Adrenal gland (tissue), 12 donors: ENCODE results near the gene SLC25A1. TPM values are rescaled to one million over a fixed set of nuclear protein-coding genes. Genes with fewer than 3 reads are reported as not detected.

Source experiments
- DNase-seq, 7 donors: peaks; one replicate each; pipeline ENCODE4 v3.0.0-alpha.2; 2019 to 2020
- H3K27ac ChIP-seq, 5 donors: fragments of 200-600 bp; sonication (generic) in 4 of 5; 1 replicate in 3 of 5; 2 replicates in 2 of 5; pipeline versions ENCODE4 v1.5.1 to v1.8.0; 2016 to 2020; ENCODE audit warnings: mild to moderate bottlenecking in 1 of 5
- H3K27me3 ChIP-seq: fragments of 200-600 bp; 2 replicates; pipeline ENCODE4 v1.8.0; 2021
- H3K36me3 ChIP-seq, 2 donors: fragments of 200-600 bp; replicated peaks in 1 of 2; 1 replicate in 1 of 2; 2 replicates in 1 of 2; pipeline versions ENCODE4 v1.5.1 to v1.8.0; 2018 to 2022
- H3K4me1 ChIP-seq, 2 donors: fragments of 200-600 bp; replicated peaks in 1 of 2; 1 replicate in 1 of 2; 2 replicates in 1 of 2; pipeline versions ENCODE4 v1.5.1 to v1.8.0; 2018 to 2021
- H3K4me3 ChIP-seq, 4 donors: fragments of 200-600 bp; sonication (generic) in 3 of 4; one replicate each; pipeline ENCODE4 v1.5.1; 2016 to 2018
- H3K9me3 ChIP-seq, 3 donors: fragments of 200-600 bp; sonication (generic) in 1 of 3; replicated peaks in 1 of 3; 1 replicate in 2 of 3; 2 replicates in 1 of 3; pipeline versions ENCODE4 v1.5.1 to v1.8.0; 2016 to 2021
- POLR2A ChIP-seq, 2 donors: fragments of 450-650 bp; IDR thresholded peaks; one replicate each; pipeline ENCODE4 v1.6.1; 2017; ENCODE audit warnings: antibody characterized with exemption in 2 of 2, mild to moderate bottlenecking in 2 of 2, moderate library complexity in 1 of 2
- WGBS, 4 donors: extraction: QIAGEN DNeasy Blood & Tissue Kit in 2 of 4; methylation state at CpG; one replicate each; pipeline versions ENCODE4 v1.1.5 to v1.1.7; 2013 to 2017; 5-methylcytosine and 5-hydroxymethylcytosine counted together
- intact Hi-C, 2 donors: fragments of 100-400 bp; cut with DNase I; formaldehyde crosslinking; loops; one replicate each; pipeline versions ENCODE4 v1.14.1 to v1.15.0; 2022 to 2023
- polyA plus RNA-seq, 3 donors: library from polyadenylated mRNA; stranded (reverse); fragments of 200-250 nt in 2 of 3; fragments of 350-450 nt in 1 of 3; fragmentation: Illumina TruSeq in 1 of 3; extraction: RNeasy Lipid Tissue Mini Kit (QIAGEN cat#74804) in 1 of 3; gene quantifications; one replicate each; pipeline ENCODE4 v1.2.3, GENCODE V29; 2013 to 2014
- total RNA-seq, 9 donors: library from RNA; depleted of rRNA in 4 of 9; stranded (reverse); fragments of >200 nt in 4 of 9; fragments of 120-200 nt in 1 of 9; fragmentation: NEBNext Ultra II Directional in 1 of 9; extraction: Animal tissue kit (Norgen Biotek cat#: 25700) in 1 of 9; gene quantifications; one replicate each; pipeline versions ENCODE4 v1.1.0 to v1.2.4, GENCODE V29; 2013 to 2023
- TF ChIP-seq, protein P1 (sequence below), 6 experiments: fragments of 450-650 bp in 4 of 6; fragments of 200-600 bp in 2 of 6; sonication (generic) in 1 of 6; IDR thresholded peaks; 1 replicate in 5 of 6; 2 replicates in 1 of 6; pipeline versions ENCODE4 v1.5.1 to v1.8.0; 2016 to 2021; ENCODE audit warnings: antibody characterized with exemption in 6 of 6, mild to moderate bottlenecking in 2 of 6, moderate library complexity in 1 of 6
- donor health status: healthy with polysubstance abuse.
- donor health status: Bipolar disorder and iron deficiency.
- donor health status: DM: yes; HTN: yes; CAD: no.
- donor health status: DM: no; HTN: no; CAD: no.
- donor health status: DM: no; HTN: no; CAD: no.
- donor health status: DM: yes; HTN: yes; CAD: no.

Gene SLC25A1
- total and polyA plus RNA-seq, 12 donors: 59.2 to 170 (median 123) TPM

DNA sequence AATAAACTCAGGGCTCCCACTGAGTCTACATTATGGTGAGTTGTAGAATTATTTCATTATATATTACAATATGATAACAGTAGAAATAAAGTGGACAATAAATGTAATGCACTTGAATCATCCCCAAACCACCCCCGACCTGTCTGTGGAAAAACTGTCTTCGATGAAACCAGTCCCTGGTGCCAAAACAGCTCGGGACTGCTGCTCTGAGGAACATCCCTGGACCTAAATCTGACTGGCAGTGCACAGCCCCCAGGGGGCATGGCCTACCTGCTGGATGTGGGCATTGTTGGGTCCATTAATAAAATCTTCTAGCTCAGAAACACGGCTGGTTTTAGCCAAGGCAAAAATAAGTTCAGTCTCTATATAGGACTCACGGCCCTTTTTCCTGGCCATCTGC, 29.3 kb upstream of the SLC25A1 start:
- TF ChIP-seq, protein P1, sequence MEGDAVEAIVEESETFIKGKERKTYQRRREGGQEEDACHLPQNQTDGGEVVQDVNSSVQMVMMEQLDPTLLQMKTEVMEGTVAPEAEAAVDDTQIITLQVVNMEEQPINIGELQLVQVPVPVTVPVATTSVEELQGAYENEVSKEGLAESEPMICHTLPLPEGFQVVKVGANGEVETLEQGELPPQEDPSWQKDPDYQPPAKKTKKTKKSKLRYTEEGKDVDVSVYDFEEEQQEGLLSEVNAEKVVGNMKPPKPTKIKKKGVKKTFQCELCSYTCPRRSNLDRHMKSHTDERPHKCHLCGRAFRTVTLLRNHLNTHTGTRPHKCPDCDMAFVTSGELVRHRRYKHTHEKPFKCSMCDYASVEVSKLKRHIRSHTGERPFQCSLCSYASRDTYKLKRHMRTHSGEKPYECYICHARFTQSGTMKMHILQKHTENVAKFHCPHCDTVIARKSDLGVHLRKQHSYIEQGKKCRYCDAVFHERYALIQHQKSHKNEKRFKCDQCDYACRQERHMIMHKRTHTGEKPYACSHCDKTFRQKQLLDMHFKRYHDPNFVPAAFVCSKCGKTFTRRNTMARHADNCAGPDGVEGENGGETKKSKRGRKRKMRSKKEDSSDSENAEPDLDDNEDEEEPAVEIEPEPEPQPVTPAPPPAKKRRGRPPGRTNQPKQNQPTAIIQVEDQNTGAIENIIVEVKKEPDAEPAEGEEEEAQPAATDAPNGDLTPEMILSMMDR (IDR thresholded peaks at IDR 0.05): no peak
- no peak for TF ChIP-seq POLR2A (IDR thresholded peaks at IDR 0.05)
- 89 to 95% (median 94%) methylated on average over 5 of the region's 5 CpGs for WGBS, 4 donors
- Histone ChIP-seq H3K36me3 (peaks cover 0 to 21% of the 10 kb centered on the region in 2 donors), H3K27me3 (no peaks in the 10 kb centered on the region), H3K9me3 (no peaks in the 10 kb centered on the region), H3K27ac (no peak overlapping the region), H3K4me3 (no peak overlapping the region), H3K4me1 (no peaks in the 10 kb centered on the region)
- DNase-seq: no peak
- intact Hi-C loops: no loop called here

DNA sequence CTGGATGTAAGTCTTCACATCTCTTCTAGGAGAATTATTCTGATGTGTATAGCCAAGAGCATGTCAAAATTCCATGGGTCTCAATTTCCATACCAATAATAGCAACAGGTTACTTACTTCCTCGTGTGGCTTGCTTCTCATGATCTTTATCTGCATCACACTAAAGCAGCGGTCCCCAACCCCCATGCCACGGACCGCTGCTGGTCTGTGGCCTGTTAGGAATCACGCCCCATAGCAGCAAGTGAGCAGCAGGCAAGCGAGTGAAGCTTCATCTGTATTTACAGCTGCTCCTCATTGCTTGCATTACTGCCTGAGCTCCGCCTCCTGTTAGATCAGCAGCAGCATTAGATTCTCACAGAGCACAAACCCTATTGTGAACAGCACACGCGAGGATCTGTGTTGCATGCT, 28.9 kb upstream of the SLC25A1 start:
- WGBS, 4 donors: 80 to 92% (median 85%) methylated on average over 9 of the region's 9 CpGs
- Histone ChIP-seq H3K4me1 (no peaks in the 10 kb centered on the region), H3K27me3 (no peaks in the 10 kb centered on the region), H3K27ac (no peak overlapping the region), H3K36me3 (peaks cover 0 to 21% of the 10 kb centered on the region in 2 donors), H3K4me3 (no peak overlapping the region), H3K9me3 (no peaks in the 10 kb centered on the region)
- no peak for DNase-seq
- TF ChIP-seq POLR2A (IDR thresholded peaks at IDR 0.05): no peak
- TF ChIP-seq, protein P1 (IDR thresholded peaks at IDR 0.05): no peak
- intact Hi-C loops: no loop called here

DNA sequence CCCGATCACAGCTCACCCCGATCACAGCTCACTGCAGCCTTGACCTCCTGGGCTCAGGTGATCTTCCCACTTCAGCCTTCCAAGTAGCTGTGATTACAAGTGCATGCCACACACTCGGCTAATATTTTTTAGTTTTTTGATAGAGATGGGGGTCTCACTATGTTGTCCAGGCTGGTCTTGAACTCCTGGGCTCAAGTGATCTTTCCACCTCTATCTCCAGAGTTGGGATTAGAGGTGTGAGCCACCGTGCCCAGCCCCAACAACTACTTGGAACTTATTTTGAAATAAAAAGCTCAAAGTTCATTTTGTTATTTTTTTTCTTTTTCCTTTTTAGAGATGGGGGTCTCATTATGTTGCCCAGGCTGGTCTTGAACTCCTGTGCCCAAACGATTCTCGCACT, 27.8 kb upstream of the SLC25A1 start:
- Histone ChIP-seq H3K4me3 (no peak overlapping the region), H3K36me3 (peaks cover 0 to 21% of the 10 kb centered on the region in 2 donors), H3K9me3 (no peaks in the 10 kb centered on the region), H3K27me3 (no peaks in the 10 kb centered on the region), H3K4me1 (no peaks in the 10 kb centered on the region), H3K27ac (no peak overlapping the region)
- intact Hi-C loops: no loop called here
- WGBS, 4 donors: 87 to 91% (median 89%) methylated on average over 6 of the region's 6 CpGs
- no peak for DNase-seq
- TF ChIP-seq POLR2A (IDR thresholded peaks at IDR 0.05): no peak
- TF ChIP-seq, protein P1 (IDR thresholded peaks at IDR 0.05): no peak

DNA sequence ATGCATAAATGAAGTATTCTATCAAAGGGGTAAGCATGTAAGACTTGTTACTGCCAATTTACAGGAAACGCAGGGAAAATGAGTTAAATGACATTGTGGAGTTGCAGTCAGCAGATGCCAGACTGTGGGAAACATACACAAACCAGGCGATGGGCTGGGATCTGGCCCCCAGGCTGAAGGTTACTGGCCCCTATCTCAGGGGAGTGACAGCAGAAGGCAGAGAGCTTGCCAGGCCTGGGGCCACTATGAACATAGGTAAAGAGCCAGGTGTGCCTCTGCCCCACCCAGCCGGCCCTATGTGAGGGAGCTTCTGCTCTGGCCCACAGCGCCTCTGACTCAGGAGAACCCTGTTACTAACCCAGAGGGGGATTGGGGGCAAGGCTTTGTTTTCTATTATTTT, 26.1 kb upstream of the SLC25A1 start:
- no peak overlapping the region for H3K4me3 ChIP-seq
- H3K36me3 ChIP-seq: peaks cover 0 to 17% of the 10 kb centered on the region in 2 donors
- intact Hi-C loops: no loop called here
- no peaks in the 10 kb centered on the region for H3K9me3 ChIP-seq
- no peak for DNase-seq
- no peak overlapping the region for H3K27ac ChIP-seq
- H3K4me1 ChIP-seq: no peaks in the 10 kb centered on the region
- WGBS, 4 donors: 88 to 96% (median 92%) methylated on average over 4 of the region's 4 CpGs
- H3K27me3 ChIP-seq: no peaks in the 10 kb centered on the region
- TF ChIP-seq POLR2A (IDR thresholded peaks at IDR 0.05): no peak
- TF ChIP-seq, protein P1 (IDR thresholded peaks at IDR 0.05): no peak
